Measurements from ENCODE around the gene DSPP. TPM values are rescaled to one million over a fixed set of nuclear protein-coding genes. Genes with fewer than 3 reads are reported as not detected.
"Not testable (repeated sequence)": the region's sequence is repeated elsewhere in the genome, so short reads cannot be mapped to it uniquely, and the experiment has no call there.

The DSPP gene
- total RNA-seq, 1 donor from 2014 or later, result not detected

DNA sequence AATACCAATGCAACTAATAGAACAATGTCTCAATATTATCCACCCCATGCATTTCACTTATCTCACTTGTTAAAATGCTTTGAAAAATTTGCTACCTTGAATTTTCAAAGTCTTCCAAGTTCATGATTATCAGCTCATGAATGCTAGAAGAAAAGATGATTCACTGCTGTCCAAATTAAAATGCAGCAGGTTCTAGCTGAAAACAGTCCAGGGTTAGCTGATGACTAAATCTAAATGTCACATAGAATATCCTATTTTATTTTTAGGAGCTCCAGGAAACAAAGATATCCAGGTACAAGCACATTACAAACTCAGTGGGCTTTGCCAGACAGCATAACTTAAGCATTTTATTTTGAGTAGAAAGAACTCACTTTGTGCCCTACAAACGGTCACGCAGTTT is 41.1 kb upstream of the DSPP start:
- intact Hi-C loops (cut with DNase I), result no loop called here
- TF ChIP-seq, protein P1, sequence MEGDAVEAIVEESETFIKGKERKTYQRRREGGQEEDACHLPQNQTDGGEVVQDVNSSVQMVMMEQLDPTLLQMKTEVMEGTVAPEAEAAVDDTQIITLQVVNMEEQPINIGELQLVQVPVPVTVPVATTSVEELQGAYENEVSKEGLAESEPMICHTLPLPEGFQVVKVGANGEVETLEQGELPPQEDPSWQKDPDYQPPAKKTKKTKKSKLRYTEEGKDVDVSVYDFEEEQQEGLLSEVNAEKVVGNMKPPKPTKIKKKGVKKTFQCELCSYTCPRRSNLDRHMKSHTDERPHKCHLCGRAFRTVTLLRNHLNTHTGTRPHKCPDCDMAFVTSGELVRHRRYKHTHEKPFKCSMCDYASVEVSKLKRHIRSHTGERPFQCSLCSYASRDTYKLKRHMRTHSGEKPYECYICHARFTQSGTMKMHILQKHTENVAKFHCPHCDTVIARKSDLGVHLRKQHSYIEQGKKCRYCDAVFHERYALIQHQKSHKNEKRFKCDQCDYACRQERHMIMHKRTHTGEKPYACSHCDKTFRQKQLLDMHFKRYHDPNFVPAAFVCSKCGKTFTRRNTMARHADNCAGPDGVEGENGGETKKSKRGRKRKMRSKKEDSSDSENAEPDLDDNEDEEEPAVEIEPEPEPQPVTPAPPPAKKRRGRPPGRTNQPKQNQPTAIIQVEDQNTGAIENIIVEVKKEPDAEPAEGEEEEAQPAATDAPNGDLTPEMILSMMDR (IDR thresholded peaks at IDR 0.05), result no peak
- no peak overlapping the region for H3K4me3 ChIP-seq
- no peak for ATAC-seq
- DNase-seq, result no peak
- H3K4me1 ChIP-seq, result no peaks in the 10 kb centered on the region
- H3K27ac ChIP-seq, result no peak overlapping the region
- H3K36me3 ChIP-seq, result no peaks in the 10 kb centered on the region
- H3K27me3 ChIP-seq, result no peaks in the 10 kb centered on the region
- H3K9me3 ChIP-seq, result no peaks in the 10 kb centered on the region

GRCh38 chr4:87570290-87570805 is 38.0 kb upstream of the DSPP start:
- ATAC-seq (no peak), DNase-seq (no peak)
- H3K9me3 ChIP-seq, result no peaks in the 10 kb centered on the region
- no peak overlapping the region for H3K4me3 ChIP-seq
- H3K36me3 ChIP-seq, result no peaks in the 10 kb centered on the region
- TF ChIP-seq, protein P1 (IDR thresholded peaks at IDR 0.05), result no peak
- no peaks in the 10 kb centered on the region for H3K4me1 ChIP-seq
- H3K27ac ChIP-seq, result no peak overlapping the region
- no peaks in the 10 kb centered on the region for H3K27me3 ChIP-seq
- intact Hi-C loops (cut with DNase I), result no loop called here

GRCh38 chr4:87574376-87574775 is 34.0 kb upstream of the DSPP start:
- H3K36me3 ChIP-seq; H3K4me1 ChIP-seq; DNase-seq; H3K9me3 ChIP-seq; H3K4me3 ChIP-seq; intact Hi-C loops (cut with DNase I); H3K27me3 ChIP-seq; ATAC-seq; H3K27ac ChIP-seq: not testable (repeated sequence)

DNA sequence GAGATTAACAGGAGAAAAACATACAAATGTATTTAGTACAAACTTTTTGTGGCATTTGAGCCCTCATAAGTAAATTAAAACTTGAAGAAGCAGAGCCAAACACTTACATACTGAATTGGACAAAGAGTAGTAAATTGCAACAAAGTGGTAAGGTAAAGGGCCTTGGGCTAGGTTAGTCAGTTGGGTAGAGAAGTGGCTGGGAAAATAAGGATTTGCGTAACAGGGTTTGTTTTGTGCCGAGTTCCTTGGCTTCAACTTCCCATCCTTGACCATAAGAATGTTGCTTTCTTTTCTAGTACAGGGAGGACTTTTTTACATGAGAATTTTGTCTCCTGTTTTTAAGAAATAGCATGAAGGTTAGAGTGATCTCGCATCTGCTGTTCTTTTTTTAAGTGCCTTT is 33.3 kb upstream of the DSPP start:
- TF ChIP-seq, protein P1 (IDR thresholded peaks at IDR 0.05), result no peak
- H3K36me3 ChIP-seq, result no peaks in the 10 kb centered on the region
- no peaks in the 10 kb centered on the region for H3K9me3 ChIP-seq
- ATAC-seq, result peak; percentile 76
- DNase-seq, result no peak
- no peaks in the 10 kb centered on the region for H3K27me3 ChIP-seq
- no peaks in the 10 kb centered on the region for H3K4me1 ChIP-seq
- no peak overlapping the region for H3K4me3 ChIP-seq
- intact Hi-C loops (cut with DNase I), result no loop called here
- H3K27ac ChIP-seq, result no peak overlapping the region

GRCh38 chr4:87575408-87575807 is 32.9 kb upstream of the DSPP start:
- Histone ChIP-seq H3K4me1 (no peaks in the 10 kb centered on the region), H3K9me3 (no peaks in the 10 kb centered on the region), H3K27me3 (no peaks in the 10 kb centered on the region), H3K36me3 (no peaks in the 10 kb centered on the region), H3K27ac (no peak overlapping the region), H3K4me3 (no peak overlapping the region)
- no peak for ATAC-seq
- no peak for DNase-seq
- TF ChIP-seq, protein P1 (IDR thresholded peaks at IDR 0.05), result no peak
- intact Hi-C loops (cut with DNase I), result no loop called here

GRCh38 chr4:87575983-87576382 is 32.3 kb upstream of the DSPP start:
- Histone ChIP-seq H3K4me1 (no peaks in the 10 kb centered on the region), H3K9me3 (no peaks in the 10 kb centered on the region), H3K4me3 (no peak overlapping the region), H3K27me3 (no peaks in the 10 kb centered on the region), H3K36me3 (no peaks in the 10 kb centered on the region), H3K27ac (no peak overlapping the region)
- TF ChIP-seq, protein P1 (IDR thresholded peaks at IDR 0.05), result no peak
- intact Hi-C loops (cut with DNase I), result no loop called here
- ATAC-seq, result no peak
- no peak for DNase-seq

Measured in upper lobe of right lung (tissue), 1 donor.